GM10266 (cell line): ENCODE measurements around the gene MAN2A1.

ENCODE experiments used
- DNase-seq: peaks from one replicate; pipeline ENCODE4 v3.0.0; 2012; ENCODE audit errors: extremely low spot score
- CTCF ChIP-seq: IDR thresholded peaks from 2 replicates; pipeline ENCODE4 v1.5.1; 2012; ENCODE audit warnings: mild to moderate bottlenecking, low read depth; ENCODE audit not compliant: control insufficient read depth, insufficient read depth; ENCODE audit errors: missing control alignments

MAN2A1 gene

GRCh38 chr5:109697339-109697738 is 7.6 kb downstream of the MAN2A1 start:
- no peak for DNase-seq

GRCh38 chr5:109700516-109701153 is 10.9 kb downstream of the MAN2A1 start:
- TF ChIP-seq CTCF, result no peak
- DNase-seq, result no peak

More at GRCh38 chr5:109697339-109697738, 7.6 kb downstream of the MAN2A1 start:
- no peak for TF ChIP-seq CTCF

- no peak for TF ChIP-seq CTCF
Measured at GRCh38 chr5:109701252-109701651, 11.5 kb downstream of the MAN2A1 start.

GRCh38 chr5:109701792-109702191 is 12.1 kb downstream of the MAN2A1 start:
- TF ChIP-seq CTCF, result no peak
- DNase-seq, result no peak

More at GRCh38 chr5:109701252-109701651, 11.5 kb downstream of the MAN2A1 start:
- no peak for DNase-seq

- DNase-seq, result no peak
Measured at GRCh38 chr5:109703166-109703565, 13.4 kb downstream of the MAN2A1 start.

GRCh38 chr5:109703829-109704228 is 14.1 kb downstream of the MAN2A1 start:
- no peak for DNase-seq
- TF ChIP-seq CTCF, result no peak

More at GRCh38 chr5:109703166-109703565, 13.4 kb downstream of the MAN2A1 start:
- no peak for TF ChIP-seq CTCF

GRCh38 chr5:109704282-109704952 is 14.7 kb downstream of the MAN2A1 start:
- TF ChIP-seq CTCF, result no peak
- DNase-seq, result no peak
